Activated CD4-positive, alpha-beta T cell treated with anti-CD3 and anti-CD28 coated beads, Interleukin-10, Interleukin-2, amounts not matched to agents 100 ng/mL and 50 ng/mL, durations not matched to agents 16 hours and 8 hours (primary cell): ENCODE results near the gene DNM1L.

Experiments
- DNase-seq: peaks from one replicate; pipeline ENCODE4 v3.0.0-alpha.2; 2020

DNM1L gene

GRCh38 chr12:32761716-32762115 is 82.6 kb downstream of the DNM1L start:
- DNase-seq = no peak

GRCh38 chr12:32765906-32766305 is 86.8 kb downstream of the DNM1L start:
- no peak for DNase-seq

- DNase-seq = no peak
Observed at GRCh38 chr12:32768518-32768917, 89.4 kb downstream of the DNM1L start.

- no peak for DNase-seq
Observed at GRCh38 chr12:32770141-32770540, 91.0 kb downstream of the DNM1L start.

GRCh38 chr12:32773691-32774090 is 94.6 kb downstream of the DNM1L start:
- no peak for DNase-seq

- no peak for DNase-seq
Observed at GRCh38 chr12:32776258-32776657, 97.2 kb downstream of the DNM1L start.

- DNase-seq = no peak
Observed at GRCh38 chr12:32777159-32777558, 98.1 kb downstream of the DNM1L start.

GRCh38 chr12:32777691-32778175 is 98.6 kb downstream of the DNM1L start:
- DNase-seq = no peak

GRCh38 chr12:32780071-32780470 is 101.0 kb downstream of the DNM1L start:
- no peak for DNase-seq

GRCh38 chr12:32783029-32783428 is 103.9 kb downstream of the DNM1L start:
- DNase-seq = no peak

GRCh38 chr12:32785557-32785956 is 106.5 kb downstream of the DNM1L start:
- DNase-seq = no peak

GRCh38 chr12:32788405-32788804 is 109.3 kb downstream of the DNM1L start:
- DNase-seq = no peak

- no peak for DNase-seq
Observed at GRCh38 chr12:32789446-32789845, 110.3 kb downstream of the DNM1L start.

GRCh38 chr12:32789916-32790315 is 110.8 kb downstream of the DNM1L start:
- no peak for DNase-seq

GRCh38 chr12:32794281-32794680 is 115.2 kb downstream of the DNM1L start:
- DNase-seq = no peak
